ENCODE results near the gene CHP1.

DNA sequence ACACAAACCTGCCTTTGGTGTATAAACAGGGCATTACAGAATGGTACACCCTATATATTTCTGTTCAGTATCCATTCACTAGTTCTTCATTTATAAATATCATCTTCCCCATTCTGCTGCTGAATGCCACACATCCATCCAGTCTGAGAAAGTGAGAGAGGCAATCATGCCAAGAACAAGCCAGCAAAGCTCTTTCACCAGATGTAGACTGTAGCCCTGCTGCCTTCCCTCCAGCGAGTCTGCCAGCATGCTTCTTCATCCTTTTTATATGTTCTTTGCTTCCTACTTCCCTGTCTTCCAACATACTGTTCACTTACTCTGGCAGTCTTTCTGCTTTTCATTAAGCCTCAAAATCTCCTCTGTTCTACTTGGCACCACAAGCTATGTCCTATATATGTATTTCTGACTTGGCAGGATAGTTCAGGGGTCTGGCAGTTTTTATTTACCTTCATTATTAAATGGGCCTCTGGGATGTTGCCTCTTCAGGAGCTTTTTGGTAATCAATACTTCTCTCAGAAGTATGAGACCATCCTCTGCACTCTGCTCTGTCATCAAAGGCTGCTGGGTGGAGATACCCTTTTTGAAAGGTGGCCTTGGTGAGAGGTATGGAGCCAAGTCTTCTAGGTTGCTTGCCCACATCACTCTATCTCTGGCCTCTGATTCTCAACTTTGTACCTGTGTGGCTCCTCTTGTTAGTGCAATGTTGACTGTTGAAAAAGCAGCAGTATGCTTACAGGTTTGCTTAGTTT lies 48.6 kb downstream of the CHP1 start:
- TF ChIP-seq, protein P1, sequence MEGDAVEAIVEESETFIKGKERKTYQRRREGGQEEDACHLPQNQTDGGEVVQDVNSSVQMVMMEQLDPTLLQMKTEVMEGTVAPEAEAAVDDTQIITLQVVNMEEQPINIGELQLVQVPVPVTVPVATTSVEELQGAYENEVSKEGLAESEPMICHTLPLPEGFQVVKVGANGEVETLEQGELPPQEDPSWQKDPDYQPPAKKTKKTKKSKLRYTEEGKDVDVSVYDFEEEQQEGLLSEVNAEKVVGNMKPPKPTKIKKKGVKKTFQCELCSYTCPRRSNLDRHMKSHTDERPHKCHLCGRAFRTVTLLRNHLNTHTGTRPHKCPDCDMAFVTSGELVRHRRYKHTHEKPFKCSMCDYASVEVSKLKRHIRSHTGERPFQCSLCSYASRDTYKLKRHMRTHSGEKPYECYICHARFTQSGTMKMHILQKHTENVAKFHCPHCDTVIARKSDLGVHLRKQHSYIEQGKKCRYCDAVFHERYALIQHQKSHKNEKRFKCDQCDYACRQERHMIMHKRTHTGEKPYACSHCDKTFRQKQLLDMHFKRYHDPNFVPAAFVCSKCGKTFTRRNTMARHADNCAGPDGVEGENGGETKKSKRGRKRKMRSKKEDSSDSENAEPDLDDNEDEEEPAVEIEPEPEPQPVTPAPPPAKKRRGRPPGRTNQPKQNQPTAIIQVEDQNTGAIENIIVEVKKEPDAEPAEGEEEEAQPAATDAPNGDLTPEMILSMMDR (IDR thresholded peaks at IDR 0.05; ENCODE audit: low read length): no peak
- TF ChIP-seq EZH2 (IDR thresholded peaks at IDR 0.05; ENCODE audit: borderline replicate concordance, low read length): no peak

Data from OCI-LY1 (cell line).